ENCODE measurements around the gene VSTM2B.

The VSTM2B gene

DNA sequence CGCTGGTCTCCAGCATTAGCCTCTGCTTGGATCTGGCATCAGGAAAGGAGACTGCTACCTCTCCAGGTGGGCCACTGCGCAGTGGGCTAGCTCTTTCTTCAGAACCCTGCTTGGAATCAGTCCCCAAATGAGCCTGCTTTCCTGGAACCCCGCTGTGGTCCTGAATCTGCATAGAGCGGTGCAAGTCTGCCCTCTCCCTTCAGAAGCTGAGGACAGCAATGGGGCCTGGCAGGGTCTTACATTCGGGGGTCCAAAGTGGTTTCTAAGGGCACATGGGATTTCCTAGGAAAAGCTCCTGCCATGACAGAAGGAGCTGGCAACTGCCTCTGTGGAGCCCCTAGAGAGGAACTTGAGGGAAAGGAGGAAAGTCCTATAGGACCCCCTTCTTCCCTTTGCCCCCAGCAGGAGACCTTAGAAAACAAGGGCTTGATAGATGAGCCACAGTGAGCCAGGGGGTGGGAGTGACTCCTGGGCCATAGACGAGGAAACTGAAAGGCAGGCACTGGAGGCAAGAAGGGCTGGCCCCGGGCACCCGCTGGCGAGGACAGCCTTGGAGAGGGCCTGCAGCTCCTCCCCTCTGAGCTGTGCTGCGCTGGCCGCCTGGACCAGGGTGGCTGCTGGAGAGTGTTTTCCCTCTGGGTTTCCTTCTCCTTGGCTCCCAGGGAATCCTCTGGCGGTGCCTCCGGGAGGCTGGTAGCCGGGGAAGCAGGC is 1.4 kb upstream of the VSTM2B start:
- no peak overlapping the region for H3K4me3 ChIP-seq (replicated peaks; ENCODE audit: low read depth, low read length)
- TF ChIP-seq, protein P1, sequence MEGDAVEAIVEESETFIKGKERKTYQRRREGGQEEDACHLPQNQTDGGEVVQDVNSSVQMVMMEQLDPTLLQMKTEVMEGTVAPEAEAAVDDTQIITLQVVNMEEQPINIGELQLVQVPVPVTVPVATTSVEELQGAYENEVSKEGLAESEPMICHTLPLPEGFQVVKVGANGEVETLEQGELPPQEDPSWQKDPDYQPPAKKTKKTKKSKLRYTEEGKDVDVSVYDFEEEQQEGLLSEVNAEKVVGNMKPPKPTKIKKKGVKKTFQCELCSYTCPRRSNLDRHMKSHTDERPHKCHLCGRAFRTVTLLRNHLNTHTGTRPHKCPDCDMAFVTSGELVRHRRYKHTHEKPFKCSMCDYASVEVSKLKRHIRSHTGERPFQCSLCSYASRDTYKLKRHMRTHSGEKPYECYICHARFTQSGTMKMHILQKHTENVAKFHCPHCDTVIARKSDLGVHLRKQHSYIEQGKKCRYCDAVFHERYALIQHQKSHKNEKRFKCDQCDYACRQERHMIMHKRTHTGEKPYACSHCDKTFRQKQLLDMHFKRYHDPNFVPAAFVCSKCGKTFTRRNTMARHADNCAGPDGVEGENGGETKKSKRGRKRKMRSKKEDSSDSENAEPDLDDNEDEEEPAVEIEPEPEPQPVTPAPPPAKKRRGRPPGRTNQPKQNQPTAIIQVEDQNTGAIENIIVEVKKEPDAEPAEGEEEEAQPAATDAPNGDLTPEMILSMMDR (IDR thresholded peaks at IDR 0.05; ENCODE audit: low read length, missing control alignments), result no peak

DNA sequence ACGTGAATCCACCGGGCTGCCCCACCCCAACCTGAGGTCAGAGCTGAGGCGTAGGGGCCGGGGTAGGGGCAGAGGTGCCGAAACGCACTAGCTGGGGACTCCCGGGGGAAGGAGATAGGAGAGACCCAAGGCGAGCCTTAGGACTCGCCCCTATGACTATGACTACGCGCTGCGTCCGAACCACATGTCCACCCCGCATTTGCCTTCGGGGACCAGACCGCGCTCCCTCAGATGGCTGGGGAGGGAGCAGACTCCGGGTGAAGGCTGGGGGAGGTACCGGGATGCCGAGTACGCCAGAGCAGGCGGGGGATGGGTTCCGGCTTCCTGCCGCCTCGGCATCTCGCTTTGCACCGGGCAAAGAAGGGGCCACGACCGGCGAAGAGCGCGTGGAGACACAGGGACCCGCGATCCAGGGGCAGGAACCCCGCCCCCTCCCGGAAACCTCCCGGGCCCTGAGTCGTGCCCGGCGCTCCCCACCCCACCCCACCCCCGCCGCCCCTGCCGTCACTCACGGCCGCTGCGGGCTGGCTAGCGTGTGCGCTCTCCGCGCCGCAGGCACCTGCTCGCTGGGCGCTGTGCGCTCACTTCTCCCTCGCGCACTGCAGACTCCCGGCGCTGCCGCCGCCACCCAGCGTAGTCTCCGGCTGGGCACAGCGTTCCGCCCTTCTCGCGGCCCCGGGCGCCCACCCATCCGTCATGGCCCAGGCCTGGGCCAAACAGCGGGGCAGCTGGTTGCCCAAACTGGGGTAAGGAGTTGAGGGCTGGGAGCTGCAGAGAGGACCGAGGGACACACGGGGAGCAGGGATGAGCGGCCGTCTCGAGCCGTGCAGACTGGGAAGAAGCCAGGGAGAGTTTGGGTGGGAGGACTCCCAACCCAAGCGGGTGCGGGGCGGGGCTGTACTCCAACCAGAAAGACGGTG is 622 bp upstream of the VSTM2B start:
- TF ChIP-seq, protein P1 (IDR thresholded peaks at IDR 0.05; ENCODE audit: low read length, missing control alignments), result no peak
- H3K4me3 ChIP-seq (replicated peaks; ENCODE audit: low read depth, low read length), result no peak overlapping the region
- DNase-seq (ENCODE audit: low read depth), result no peak

More for the DNA sequence above, 1.4 kb upstream of the VSTM2B start:
- DNase-seq (ENCODE audit: low read depth), result no peak

- DNase-seq (ENCODE audit: low read depth), result no peak
- TF ChIP-seq, protein P1 (IDR thresholded peaks at IDR 0.05; ENCODE audit: low read length, missing control alignments), result no peak
- H3K4me3 ChIP-seq (replicated peaks; ENCODE audit: low read depth, low read length), result no peak overlapping the region
Observed at GRCh38 chr19:29526730-29527499, 1.1 kb downstream of the VSTM2B start.

GRCh38 chr19:29527500-29528328 is 1.9 kb downstream of the VSTM2B start:
- no peak overlapping the region for H3K4me3 ChIP-seq (replicated peaks; ENCODE audit: low read depth, low read length)
- TF ChIP-seq, protein P1 (IDR thresholded peaks at IDR 0.05; ENCODE audit: low read length, missing control alignments), result no peak
- no peak for DNase-seq (ENCODE audit: low read depth)

DNA sequence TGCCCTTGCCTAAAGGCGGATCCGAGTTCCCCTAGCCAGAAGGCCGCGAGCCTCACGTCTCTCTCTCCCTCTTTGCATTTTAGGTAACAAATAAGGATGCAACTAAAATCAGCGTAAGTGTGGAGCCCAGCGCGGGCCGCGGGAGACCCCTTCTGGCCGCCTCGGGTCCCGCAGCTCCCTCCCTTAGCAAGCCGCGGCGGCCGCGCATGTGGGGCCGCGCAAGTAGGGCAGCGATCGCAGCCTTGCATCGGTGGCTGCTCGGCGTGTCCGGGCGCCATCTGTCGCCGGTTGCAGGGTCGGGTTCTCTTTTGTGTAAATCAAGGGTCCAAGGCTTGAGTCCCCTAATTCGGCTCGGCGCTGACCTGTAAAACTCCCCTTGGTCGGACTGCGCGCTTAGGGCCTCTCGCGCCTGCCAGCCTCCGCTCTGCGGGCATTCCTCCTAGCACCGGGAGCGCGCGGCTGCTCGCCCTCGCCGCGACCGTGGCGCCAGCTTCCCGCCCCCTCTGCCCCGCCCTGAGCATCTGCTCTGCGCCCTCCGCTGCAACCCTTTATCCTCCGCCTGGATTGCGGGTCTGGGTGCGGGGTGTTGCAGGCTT is 2.7 kb downstream of the VSTM2B start:
- TF ChIP-seq, protein P1 (IDR thresholded peaks at IDR 0.05; ENCODE audit: low read length, missing control alignments), result peak; percentile 62
- peak; percentile 68 for DNase-seq (ENCODE audit: low read depth)
- peak overlapping the region; percentile 34 for H3K4me3 ChIP-seq (replicated peaks; ENCODE audit: low read depth, low read length)
